GM19240 (cell line): ENCODE data around the gene PSMA8.
"Not testable (repeated sequence)": the region's sequence is repeated elsewhere in the genome, so short reads cannot be mapped to it uniquely, and the experiment has no call there.

Source experiments
- DNase-seq: peaks from one replicate; pipeline ENCODE4 v3.0.0; 2011; ENCODE audit warnings: low spot score; ENCODE audit not compliant: insufficient read length

PSMA8 gene

DNA sequence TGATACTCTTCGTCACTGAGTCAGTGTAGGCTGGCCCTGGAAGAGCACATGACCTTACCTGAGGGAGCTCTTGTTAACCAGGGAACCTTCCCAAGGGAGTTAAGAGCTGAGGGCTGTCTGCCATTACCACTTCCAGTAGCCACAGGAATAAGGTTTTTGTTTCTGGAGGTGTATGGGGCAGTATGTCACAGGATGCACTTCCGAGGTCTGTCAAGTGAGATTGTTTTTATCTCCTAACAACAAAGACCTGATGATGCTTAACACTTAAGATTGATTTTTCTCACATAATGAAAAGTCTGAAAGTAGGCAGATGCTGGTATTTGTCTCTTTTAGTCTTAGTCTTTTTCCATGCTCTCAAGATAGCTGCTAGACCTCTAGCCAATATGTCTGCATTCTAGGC lies 41.8 kb downstream of the PSMA8 start:
- DNase-seq, result no peak

DNA sequence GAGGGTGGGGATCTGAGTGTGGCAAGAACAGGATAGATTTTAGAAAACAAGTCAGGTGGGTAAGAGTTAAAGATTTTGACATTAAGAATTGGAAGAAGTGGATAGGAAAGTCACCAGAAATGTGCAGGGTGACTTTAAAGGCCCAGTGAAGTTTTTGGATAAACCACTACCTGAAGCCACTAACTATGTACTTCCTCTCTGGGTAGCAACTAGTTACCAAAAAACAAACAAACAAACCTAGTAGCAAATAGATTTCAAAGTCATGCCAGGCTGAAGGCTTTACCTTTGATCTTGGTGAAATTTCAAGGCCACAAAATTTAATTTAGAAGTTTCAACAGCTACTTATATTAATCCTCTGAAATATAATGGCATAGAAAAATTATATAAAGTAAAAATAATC lies 42.5 kb downstream of the PSMA8 start:
- no peak for DNase-seq

DNA sequence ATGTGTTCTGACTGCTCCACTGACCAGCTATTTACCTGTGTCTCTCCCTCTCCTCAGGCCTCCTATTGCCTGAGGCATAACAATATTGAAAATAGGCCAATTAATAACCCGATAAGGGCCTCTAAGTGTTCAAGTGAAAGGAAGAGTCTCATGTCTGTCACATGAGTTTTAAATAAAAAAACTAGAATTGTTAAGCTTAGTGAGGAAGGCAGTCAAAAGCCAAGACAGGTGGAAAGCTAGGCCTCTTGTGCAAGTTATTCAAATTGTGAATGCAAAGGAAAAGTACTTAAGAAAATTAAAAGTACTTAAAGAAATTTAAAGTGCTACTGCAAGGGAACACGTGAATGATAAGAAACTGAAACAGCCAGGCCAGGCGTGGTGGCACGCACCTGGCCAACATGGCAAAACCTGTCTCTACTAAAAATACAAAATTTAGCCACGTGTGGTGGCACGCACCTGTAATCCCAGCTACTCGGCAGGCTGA lies 47.7 kb downstream of the PSMA8 start:
- no peak for DNase-seq

DNA sequence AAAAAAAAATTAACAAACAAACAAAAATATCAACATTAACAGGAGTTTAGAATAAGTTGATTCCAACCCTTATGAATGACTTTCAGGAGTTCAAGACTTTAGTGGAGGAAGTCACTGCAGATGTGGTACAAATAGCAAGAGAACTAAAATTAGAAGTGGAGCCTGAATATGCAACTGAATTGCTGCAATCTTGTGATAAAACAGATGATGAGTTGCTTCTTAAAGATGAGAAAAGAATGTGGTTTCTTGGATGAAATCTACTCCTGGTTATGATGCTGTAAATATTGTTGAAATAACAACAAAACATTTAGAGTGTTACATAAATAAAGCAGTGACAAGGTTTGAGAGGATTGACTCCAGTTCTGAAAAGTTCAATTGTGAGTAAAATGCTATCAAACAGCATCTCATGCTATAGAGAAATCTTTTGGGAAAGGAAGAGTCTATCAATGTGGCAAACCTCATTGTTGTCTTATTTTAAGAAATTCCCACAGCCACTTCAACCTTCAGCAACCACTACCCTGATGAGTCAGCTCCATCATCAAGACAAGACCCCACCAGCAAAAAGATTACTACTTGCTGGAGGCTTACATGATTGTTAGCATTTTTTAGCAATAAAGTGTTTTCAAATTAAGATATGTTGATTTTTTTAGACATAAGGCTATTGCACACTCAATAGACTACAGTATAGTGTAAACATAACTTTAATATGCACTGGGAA lies 49.9 kb downstream of the PSMA8 start:
- no peak for DNase-seq

DNA sequence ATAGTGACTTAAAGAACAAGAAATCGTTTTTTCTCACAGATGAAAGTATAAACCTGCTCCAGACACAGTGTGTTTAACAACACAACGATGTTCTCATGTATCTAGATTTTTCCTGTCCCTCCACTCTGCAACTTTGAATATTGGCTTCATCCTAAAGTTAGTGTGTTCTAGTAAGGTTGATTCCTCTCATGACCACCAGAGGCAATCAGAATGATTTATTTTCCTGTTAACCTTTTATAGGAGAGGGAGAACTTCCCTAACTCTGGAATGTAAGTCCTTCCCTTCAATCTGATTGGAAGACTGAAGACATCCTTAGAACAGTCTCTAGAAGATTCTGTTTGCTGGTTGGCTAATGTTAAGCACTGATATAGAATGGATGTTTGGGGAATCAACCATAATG lies 51.6 kb downstream of the PSMA8 start:
- no peak for DNase-seq

DNA sequence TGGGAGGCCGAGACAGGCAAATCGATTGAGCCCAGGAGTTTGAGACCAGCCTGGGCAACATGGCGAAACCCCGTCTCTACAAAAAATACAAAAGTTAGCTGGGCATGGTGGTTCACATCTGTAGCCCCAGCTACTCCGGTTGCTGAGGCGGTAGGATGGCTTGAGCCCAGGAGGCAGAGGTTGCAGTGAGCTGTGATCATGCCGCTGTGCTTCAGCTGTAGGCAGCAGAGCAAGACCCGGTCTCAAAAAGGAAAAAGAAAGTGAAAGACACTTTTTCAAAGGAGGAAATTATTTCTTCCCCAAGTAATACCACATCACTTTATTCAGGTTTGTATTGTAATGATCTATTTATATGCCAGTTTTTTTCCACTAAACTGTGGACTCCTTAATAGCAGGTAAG lies 56.8 kb downstream of the PSMA8 start:
- no peak for DNase-seq

DNA sequence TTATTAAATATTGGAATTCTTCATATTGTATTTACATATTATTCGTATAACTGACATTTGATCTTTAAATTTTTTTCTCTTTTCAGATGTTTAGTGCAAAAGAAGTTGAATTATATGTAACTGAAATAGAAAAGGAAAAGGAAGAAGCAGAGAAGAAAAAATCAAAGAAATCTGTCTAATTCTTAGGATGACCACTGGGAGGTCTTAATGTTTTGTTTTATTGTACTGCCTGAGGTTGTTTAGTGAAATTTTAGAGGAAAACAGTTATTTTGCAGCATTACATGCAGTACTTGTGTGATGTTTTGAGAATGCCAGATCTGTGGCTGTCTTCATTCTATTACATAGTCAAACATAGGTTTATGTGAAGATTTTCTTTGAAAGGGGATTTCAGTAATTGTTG lies 58.6 kb downstream of the PSMA8 start:
- no peak for DNase-seq

DNA sequence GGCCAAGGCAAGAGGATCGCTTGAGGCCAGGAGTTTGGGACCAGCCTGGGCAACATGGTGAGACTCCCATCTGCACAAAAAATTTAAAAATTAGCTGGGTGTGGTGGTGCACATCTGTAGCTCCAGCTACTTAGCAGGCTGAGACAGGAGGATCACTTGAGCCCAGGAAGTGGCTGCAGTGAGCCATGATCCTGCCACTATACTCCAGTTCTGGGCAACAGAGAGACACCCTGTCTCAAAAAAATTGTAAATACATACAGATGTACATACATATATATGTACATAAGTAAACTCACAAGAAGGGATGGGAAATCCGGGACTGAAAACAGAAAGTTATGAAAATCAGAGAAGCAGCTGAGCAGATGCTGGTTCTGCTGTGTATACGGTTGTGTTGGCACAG lies 62.9 kb downstream of the PSMA8 start:
- no peak for DNase-seq

DNA sequence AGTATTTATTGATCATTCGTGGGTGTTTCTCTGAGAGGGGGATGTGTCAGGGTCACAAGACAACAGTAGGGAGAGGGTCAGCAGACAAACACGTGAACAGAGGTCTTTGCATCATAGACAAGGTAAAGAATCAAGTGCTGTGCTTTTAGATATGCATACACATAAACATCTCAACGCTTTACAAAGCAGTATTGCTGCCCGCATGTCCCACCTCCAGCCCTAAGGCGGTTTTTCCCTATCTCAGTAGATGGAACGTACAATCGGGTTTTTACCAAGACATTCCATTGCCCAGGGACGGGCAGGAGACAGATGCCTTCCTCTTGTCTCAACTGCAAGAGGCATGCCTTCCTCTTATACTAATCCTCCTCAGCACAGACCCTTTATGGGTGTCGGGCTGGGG lies 68.3 kb downstream of the PSMA8 start:
- not testable (repeated sequence) for DNase-seq

- DNase-seq, result no peak
Observed at GRCh38 chr18:26205318-26205717, 71.6 kb downstream of the PSMA8 start.

DNA sequence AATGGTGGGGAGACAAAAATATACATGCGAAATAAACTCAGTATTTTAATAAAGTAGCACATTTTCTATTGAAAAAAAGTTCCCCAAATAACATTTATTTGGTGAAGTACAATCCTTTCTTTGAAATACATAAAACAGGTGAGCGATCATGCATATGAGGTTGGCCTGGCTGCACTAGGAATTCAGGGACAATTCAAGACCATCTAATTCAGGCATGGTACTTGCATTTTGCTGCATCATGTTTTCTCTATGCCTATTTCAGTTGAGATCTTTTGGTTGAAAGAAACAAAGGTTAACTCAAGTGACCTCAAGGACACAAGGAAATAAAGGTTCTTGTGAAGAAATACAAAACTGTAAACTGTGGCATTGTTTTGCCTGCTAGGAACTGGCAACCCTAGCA lies 72.8 kb downstream of the PSMA8 start:
- DNase-seq, result no peak

- DNase-seq, result no peak
Observed at GRCh38 chr18:26207937-26208336, 74.3 kb downstream of the PSMA8 start.

- no peak for DNase-seq
Observed at GRCh38 chr18:26208977-26209376, 75.3 kb downstream of the PSMA8 start.

GRCh38 chr18:26210147-26210546 lies 76.5 kb downstream of the PSMA8 start:
- DNase-seq, result no peak

- peak; percentile 9 for DNase-seq
Observed at GRCh38 chr18:26215247-26215970, 81.7 kb downstream of the PSMA8 start.

DNA sequence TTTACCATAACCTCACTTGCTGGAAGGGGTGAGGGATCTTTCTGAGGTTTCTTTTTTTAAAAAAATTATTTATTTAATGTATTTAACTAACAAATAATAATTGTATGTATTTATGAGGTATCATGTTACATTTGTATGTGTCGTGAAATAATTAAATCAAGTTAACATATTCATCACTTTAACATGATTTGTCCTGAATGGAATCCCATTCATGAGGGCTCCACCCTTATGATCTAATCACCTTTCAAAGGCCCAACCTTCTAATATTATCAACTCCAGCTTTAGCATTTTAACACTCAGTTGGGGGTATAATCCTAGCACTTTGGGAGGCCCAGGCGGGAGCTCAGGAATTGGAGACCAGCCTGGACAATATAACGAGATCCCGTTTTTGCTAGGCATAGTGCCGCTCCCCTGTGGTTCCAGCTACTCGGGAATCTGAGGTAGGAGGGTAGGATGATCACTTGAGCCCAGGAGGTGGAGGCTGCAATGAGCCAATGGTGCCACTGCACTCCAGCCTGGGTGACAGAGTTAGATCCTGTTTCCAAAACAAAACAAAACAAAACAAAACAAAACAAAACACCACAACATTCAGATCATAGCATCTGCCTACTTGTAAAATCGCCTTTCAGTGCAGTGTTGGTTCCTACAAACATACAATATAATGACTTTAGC lies 91.5 kb downstream of the PSMA8 start:
- no peak for DNase-seq

DNA sequence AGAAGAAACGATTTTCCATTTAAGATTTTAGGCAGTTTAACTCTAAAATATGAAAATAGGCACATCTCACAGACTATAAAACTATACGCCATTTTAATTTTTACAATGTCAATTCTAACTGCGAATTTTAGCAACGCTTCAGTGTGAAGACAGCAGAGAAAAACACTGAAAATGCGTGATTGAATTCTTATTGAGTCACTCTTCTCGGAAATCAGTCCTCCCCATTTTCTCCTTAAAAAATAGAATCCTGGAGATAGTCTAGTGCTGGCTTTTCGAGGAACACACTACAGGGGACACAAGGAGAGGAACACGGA lies 92.2 kb downstream of the PSMA8 start:
- DNase-seq, result no peak

GRCh38 chr18:26226229-26227050 lies 92.8 kb downstream of the PSMA8 start, which contains the start of gene TAF4B:
TSS of gene TAF4B (plus strand) at chr18:26226445. CDS start at chr18:26226934, 489 bp downstream.
- DNase-seq, result peak; percentile 64

- DNase-seq, result no peak
Observed at GRCh38 chr18:26227051-26227670, 93.5 kb downstream of the PSMA8 start.

GRCh38 chr18:26228562-26229260 lies 95.0 kb downstream of the PSMA8 start:
- no peak for DNase-seq

DNA sequence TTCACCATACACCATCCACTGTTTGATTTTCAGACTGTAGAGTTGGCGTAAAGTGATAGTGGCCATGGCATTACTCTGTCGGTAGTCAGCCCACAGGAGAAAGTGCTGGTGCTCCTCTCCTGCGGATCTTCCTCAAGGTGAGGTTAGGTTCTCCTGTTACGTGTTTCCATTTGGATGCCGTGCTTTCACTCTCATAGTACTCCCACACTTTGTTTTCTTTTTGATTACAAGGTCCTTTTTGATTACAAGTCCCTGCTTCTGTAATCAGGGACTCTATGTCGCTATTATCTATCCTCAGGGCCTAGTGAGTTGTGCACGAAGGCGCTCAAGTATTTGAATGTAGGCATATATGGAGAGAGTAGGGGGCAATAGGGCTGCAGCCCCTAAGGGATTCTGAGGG lies 96.8 kb downstream of the PSMA8 start:
- DNase-seq, result no peak
